GM21717 (cell line): ENCODE measurements around the gene IPO9.

Experiments
- ATAC-seq: cut with Tn5 transposase; IDR thresholded peaks from one replicate; pipeline ENCODE4 v1.9.1; 2021; ENCODE audit warnings: mild to moderate bottlenecking, moderate library complexity; ENCODE audit not compliant: unreplicated experiment

The IPO9 gene

GRCh38 chr1:201828820-201829774 lies at the start of gene IPO9:
Gene IPO9, plus strand, starts transcription at chr1:201829157. Its CDS starts 53 bp downstream, at chr1:201829210.
- ATAC-seq = peak; percentile 84

- ATAC-seq = no peak
These were observed 49.5 kb upstream of the IPO9 start for GRCh38 chr1:201779351-201779880.

DNA sequence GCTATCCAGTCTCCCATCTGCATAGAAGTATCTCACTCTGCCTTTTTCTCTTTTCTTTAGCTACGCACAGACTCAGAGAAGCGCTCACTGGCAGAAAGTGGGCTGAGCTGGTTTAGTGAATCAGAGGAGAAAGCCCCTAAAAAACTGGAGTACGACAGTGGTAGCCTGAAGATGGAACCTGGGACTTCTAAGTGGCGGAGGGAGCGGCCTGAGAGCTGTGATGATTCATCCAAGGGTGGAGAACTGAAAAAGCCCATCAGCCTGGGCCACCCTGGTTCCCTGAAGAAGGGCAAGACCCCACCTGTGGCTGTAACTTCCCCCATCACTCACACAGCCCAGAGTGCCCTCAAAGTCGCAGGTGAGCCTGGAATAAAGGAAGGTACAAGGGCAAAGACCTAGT lies 48.0 kb upstream of the IPO9 start:
- ATAC-seq = no peak

DNA sequence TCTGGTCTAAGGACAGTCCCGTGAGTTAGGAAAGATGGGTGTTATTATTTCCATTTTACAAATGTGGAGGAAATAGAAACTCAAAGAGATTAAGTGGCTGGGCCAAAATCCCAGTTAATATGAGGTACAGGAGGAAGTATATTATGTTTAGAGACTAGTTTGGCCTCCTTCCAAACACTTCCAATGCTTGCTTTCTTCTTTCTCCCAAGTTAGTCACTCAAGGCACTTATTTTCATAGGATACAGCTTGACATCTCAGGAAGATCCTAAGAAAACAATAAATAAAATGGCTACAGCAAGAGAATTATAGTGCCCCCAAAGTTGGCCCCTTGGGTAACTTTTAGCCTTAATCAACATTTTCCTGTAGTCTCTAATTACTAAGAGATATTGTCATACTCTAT lies 47.5 kb upstream of the IPO9 start:
- no peak for ATAC-seq

GRCh38 chr1:201782353-201782752 lies 46.6 kb upstream of the IPO9 start:
- ATAC-seq = no peak

DNA sequence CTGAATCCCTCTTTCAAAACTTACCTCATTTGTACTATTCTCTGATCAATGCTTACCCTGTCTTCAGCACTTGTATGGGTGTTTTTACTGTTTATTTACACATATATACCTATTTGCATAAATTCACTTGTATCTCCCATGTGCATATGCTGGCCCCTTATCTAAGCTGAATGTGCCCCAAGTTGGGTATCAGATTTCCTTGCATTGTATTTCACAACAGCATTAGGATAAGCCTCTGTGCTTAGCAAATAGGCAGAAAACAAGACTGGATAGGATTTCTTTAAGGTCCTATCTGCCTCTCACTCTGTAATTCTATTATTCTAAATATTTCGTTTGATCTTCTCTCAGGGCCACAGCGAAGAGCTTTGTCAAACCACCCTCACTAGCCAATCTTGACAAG lies 45.9 kb upstream of the IPO9 start:
- ATAC-seq = no peak

GRCh38 chr1:201783572-201783971 lies 45.4 kb upstream of the IPO9 start:
- no peak for ATAC-seq

- ATAC-seq = no peak
These were observed 43.7 kb upstream of the IPO9 start for GRCh38 chr1:201785291-201785690.

DNA sequence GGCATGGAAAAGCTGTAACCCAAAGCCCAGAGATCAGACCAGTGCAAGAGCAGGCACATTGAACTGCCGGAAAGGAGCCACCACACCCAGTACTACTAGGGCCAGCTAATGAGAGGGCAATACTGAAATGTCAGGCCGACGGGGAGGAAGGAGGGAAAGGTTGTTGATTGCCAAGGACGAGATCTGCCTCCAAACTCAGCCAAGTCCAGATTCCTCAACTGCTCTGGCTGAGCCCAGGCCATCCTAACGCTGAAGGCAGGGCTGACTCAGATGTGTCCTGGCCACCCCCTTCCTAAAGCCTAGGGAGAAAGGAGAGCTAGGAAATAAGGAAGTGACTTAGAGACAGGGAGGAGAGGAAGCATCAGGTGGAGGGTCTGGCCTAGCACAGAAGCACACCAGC lies 42.1 kb upstream of the IPO9 start:
- no peak for ATAC-seq

DNA sequence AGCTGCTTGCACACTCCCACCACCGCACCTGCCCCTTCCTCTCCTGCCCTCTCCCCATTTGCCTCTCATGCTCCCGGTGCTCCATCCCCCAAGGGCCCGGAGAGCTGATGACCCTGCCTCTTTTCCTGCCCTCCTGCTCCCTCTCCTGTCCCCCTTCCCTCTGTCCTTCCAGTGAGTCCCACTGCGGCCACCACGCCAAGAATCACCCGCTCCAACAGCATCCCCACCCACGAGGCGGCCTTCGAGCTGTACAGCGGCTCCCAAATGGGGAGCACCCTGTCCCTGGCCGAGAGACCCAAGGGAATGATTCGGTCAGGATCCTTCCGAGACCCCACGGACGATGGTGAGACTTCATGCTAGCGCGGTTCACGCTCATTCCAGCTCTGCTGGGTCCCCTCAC lies 40.7 kb upstream of the IPO9 start:
- no peak for ATAC-seq

GRCh38 chr1:201789245-201789644 lies 39.7 kb upstream of the IPO9 start:
- ATAC-seq = no peak

GRCh38 chr1:201790261-201790660 lies 38.7 kb upstream of the IPO9 start:
- ATAC-seq = no peak

DNA sequence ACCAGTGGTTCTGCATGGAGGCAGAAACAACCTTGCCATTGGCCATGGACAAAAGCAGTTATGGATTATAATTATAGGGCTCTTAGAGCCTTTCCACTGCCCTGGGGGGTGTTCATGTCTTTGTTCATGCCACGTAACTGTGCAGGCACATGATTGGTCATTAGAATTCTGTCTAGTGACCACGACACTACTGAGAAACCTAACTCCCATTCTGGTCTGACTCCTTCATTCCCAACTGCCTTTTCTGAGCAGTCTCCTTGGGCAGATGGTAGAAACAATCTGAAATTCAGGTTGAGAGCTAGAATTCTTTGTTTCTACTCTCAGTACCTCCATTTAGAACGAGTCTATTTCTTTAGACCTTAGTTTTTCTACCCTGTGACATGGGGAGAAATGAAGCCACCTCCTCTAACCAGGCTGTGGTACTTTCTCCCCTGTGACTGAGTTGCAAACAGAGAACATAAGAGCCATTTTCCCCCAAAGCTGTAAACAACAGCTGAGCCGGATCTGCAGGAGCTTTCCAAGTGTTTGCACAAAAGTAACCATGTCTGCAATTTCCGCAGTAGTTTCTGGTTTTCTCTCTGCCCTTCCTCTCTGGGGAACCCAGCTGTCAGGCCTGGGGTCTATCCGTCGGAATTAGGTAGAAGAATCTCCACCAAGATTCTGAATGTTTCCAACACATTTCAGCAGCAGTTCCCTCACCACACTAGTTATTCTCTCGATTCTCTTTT lies 37.7 kb upstream of the IPO9 start:
- ATAC-seq = no peak

- ATAC-seq = no peak
These were observed 37.2 kb upstream of the IPO9 start for GRCh38 chr1:201791779-201792173.

GRCh38 chr1:201792534-201793305 lies 36.2 kb upstream of the IPO9 start:
- no peak for ATAC-seq

DNA sequence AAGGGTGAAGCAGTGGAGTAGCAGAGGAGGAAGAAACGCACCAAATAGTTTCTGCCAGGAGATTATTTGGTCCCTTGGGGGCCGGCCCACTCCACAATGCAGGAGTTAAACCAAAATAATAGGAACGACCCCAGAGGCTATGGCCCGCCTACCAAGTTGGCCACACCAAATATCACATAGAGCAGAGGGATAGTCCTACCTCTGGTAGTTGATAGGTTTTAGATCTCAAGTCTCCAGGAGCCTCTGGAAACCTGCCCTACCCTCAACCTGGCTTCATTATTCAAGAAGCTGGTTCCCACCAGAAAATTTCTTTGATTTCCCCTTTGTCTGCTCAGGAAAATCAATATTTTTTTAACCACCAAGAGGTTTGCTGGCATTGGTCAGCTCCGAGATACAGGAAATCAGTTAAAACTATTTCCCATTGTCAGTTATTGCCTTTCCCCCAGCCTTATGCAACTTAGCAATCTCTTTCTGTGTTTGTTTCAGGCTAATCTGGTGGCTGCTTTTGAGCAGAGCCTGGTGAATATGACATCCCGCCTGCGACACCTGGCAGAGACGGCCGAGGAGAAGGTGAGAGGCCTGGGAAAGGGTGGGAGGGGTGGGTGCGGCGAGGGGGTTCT lies 35.5 kb upstream of the IPO9 start:
- no peak for ATAC-seq

GRCh38 chr1:201795066-201795465 lies 33.9 kb upstream of the IPO9 start:
- ATAC-seq = no peak

- no peak for ATAC-seq
These were observed 28.7 kb upstream of the IPO9 start for GRCh38 chr1:201800246-201800645.

DNA sequence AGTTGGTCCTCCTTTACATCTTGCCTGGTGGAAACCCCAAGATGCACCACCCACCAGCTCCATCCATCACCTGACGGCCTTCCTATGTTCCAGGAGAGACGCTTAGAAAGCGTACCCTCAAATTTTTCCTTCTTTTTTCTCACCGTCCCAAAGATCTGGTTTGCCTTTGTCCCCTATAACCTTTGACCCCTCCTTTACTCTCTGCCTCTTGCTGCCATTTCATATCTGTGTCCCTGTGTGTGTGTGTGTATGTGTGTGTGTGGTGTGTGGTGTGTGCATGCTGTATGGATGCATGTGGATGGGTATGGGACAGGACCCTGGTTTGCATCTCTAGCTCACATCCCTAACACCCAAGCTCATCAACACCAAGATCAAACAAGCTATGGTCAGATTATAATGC lies 22.2 kb upstream of the IPO9 start:
- no peak for ATAC-seq

GRCh38 chr1:201807958-201808632 lies 20.9 kb upstream of the IPO9 start:
- no peak for ATAC-seq
